Mucosa of descending colon (tissue), 3 donors: ENCODE results near the gene EFNA1. TPM values are rescaled to one million over a fixed set of nuclear protein-coding genes. Genes with fewer than 3 reads are reported as not detected.

Source experiments
- ATAC-seq: fragments of 200-7000 bp; cut with Tn5 transposase; one replicate; pipeline ENCODE4 v1.9.1; 2020; ENCODE audit warnings: mild to moderate bottlenecking, moderate library complexity
- DNase-seq, 3 donors: peaks; one replicate each; pipeline ENCODE4 v3.0.0-alpha.2; 2020
- H3K36me3 ChIP-seq: fragments of 200-600 bp; one replicate; pipeline ENCODE4 v1.8.0; 2021; ENCODE audit warnings: low read depth, mild to moderate bottlenecking
- H3K4me1 ChIP-seq: fragments of 200-600 bp; one replicate; pipeline ENCODE4 v1.8.0; 2021; ENCODE audit warnings: low read depth, mild to moderate bottlenecking
- H3K4me3 ChIP-seq: fragments of 200-600 bp; one replicate; pipeline ENCODE4 v1.8.0; 2021; ENCODE audit warnings: mild to moderate bottlenecking
- H3K9me3 ChIP-seq: fragments of 200-600 bp; one replicate; pipeline ENCODE4 v1.8.0; 2021; ENCODE audit warnings: mild to moderate bottlenecking
- CTCF ChIP-seq: fragments of 200-600 bp; IDR thresholded peaks from one replicate; pipeline ENCODE4 v1.8.0; 2022; ENCODE audit warnings: antibody characterized with exemption, mild to moderate bottlenecking
- intact Hi-C, 2 donors: fragments of 100-400 bp; cut with DNase I in 1 of 2; cut with micrococcal nuclease in 1 of 2; formaldehyde crosslinking; loops; one replicate each; pipeline versions ENCODE4 v1.11.0 to v1.11.1; 2022; cut with DNase I, micrococcal nuclease
- total RNA-seq, 3 donors: library from RNA; stranded (reverse); fragmentation: NEBNext Ultra II Directional in 2 of 3; extraction: Animal tissue kit (Norgen Biotek cat#: 25700) in 2 of 3; gene quantifications; one replicate each; pipeline versions ENCODE4 v1.2.1 to v1.2.4, GENCODE V29; 2021 to 2023
- donor health status: DM: no; HTN: no; CAD: no; lungs with moderate emphysema.
- donor health status: DM: no; HTN: no; CAD: no.
- donor health status: DM: no; HTN: yes; CAD: no.

EFNA1 gene
- total RNA-seq, 3 donors from 2014 or later = 46.3 to 198 (median 110) TPM

DNA sequence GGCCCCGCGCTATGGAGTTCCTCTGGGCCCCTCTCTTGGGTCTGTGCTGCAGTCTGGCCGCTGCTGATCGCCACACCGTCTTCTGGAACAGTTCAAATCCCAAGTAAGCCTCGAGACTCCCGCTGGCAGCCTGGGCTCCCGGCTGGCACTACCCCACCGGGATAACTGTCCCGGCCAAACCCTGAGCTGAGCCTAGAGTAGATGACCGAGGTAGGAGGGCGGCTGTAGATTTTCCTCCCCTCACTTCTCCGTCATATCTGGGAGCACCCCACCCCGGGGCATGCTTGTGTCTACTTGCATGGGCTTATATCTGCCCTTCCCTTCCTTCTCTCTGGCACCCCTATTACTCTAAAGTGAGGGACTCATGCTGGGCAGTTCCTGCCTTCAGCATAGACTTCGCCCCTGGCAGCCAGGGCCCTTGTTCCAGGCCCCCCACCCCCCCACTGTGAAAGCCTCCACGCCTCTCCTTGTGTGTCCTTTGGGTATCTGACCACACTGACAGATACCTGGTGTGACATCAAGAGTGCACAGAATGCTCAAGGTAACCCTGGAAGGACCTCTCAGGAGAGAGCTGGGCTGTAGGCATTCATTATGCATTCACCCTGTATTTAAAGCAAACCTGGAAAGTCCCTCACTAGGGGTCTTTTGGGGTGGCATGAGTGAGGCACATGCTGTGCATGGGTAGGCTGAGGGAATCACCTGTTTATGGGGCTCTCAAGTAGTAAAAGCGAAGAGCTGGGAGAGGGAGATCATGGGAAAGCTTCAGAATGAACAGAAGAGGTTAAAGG lies 485 bp downstream of the EFNA1 start:
- ATAC-seq = no peak
- Histone ChIP-seq H3K9me3 (no peaks in the 10 kb centered on the region), H3K36me3 (peaks cover 1% of the 10 kb centered on the region), H3K4me1 (peaks cover 30% of the 10 kb centered on the region), H3K4me3 (peak overlapping the region; percentile 63)
- intact Hi-C loops = no loop called here
- peak in 1 of 3 donors; percentile 44 for DNase-seq
- no peak for TF ChIP-seq CTCF

- intact Hi-C loops = no loop called here
- Histone ChIP-seq H3K4me3 (peak overlapping the region; percentile 63), H3K4me1 (peaks cover 36% of the 10 kb centered on the region), H3K36me3 (peaks cover 6% of the 10 kb centered on the region), H3K9me3 (no peaks in the 10 kb centered on the region)
- peak; percentile 55 for ATAC-seq
- TF ChIP-seq CTCF = no peak
- peak; percentile 77 to 88 (median 85) for DNase-seq
These were observed 1.2 kb downstream of the EFNA1 start for GRCh38 chr1:155128755-155129473.

DNA sequence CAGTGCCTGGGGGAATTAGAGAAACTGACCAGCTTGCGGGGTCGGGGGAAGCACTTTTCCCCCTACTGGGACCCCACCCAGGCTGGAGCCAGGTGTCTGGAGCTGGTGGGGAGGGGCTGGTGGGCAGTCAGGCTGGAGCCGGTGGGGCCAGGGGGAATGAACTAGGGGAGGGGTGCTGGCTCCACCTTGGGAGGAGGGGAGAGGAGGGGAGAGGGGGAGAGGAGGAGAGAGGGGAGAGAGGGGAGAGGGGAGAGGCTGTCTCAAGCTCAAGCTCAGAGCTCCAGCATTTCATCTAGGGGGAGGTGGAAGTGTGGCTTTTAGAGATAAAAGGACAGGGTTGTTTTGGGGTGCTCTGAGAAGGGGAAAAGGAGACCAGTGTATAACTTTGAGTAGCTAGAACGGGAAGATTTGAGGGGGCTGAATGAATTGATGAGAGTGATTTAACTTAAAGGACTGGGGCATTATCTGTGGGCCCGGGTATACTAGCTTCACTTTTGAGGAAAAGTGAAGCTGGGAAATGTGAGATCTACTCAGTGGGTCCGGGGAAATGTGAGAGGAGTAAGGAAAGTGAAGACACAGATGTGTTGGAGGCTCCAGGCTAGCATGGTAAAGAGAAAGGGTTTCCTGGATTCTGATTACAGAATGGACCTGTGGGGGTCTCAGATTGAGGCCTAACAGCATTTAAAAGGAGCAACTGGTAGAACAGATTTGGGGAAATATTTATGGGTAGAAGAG lies 2.8 kb downstream of the EFNA1 start:
- no peak for TF ChIP-seq CTCF
- DNase-seq (no peak), ATAC-seq (no peak)
- intact Hi-C loops = no loop called here
- Histone ChIP-seq H3K4me3 (no peak overlapping the region), H3K4me1 (peaks cover 27% of the 10 kb centered on the region), H3K36me3 (peaks cover 6% of the 10 kb centered on the region), H3K9me3 (no peaks in the 10 kb centered on the region)

- no peak for TF ChIP-seq CTCF
- intact Hi-C loops = no loop called here
- Histone ChIP-seq H3K4me3 (no peak overlapping the region), H3K36me3 (peaks cover 6% of the 10 kb centered on the region), H3K9me3 (no peaks in the 10 kb centered on the region), H3K4me1 (peaks cover 25% of the 10 kb centered on the region)
- ATAC-seq (no peak), DNase-seq (peak in 2 of 3 donors; percentile 23 to 35)
These were observed 3.6 kb downstream of the EFNA1 start for GRCh38 chr1:155131285-155131684.

GRCh38 chr1:155131856-155132255 lies 4.2 kb downstream of the EFNA1 start:
- H3K4me1 ChIP-seq = peaks cover 28% of the 10 kb centered on the region
- peaks cover 6% of the 10 kb centered on the region for H3K36me3 ChIP-seq
- TF ChIP-seq CTCF = no peak
- no peak for DNase-seq
- H3K9me3 ChIP-seq = no peaks in the 10 kb centered on the region
- ATAC-seq = no peak
- intact Hi-C loops = no loop called here
- H3K4me3 ChIP-seq = no peak overlapping the region
